ENCODE data around the gene SPRTN.

SPRTN gene

GRCh38 chr1:231319080-231319479, 19.0 kb upstream of the SPRTN start:
- Histone ChIP-seq H3K27ac (ENCODE audit: low read length) (no peak overlapping the region), H3K36me3 (ENCODE audit: control insufficient read depth in 1 of 2, insufficient read depth in 2 of 2, low read length in 2 of 2) (no peaks in the 10 kb centered on the region), H3K4me1 (ENCODE audit: control insufficient read depth in 1 of 2, insufficient read depth in 2 of 2, low read length in 2 of 2) (no peaks in the 10 kb centered on the region), H3K9me3 (ENCODE audit: control insufficient read depth in 1 of 2, low read length in 2 of 2) (no peaks in the 10 kb centered on the region), H3K4me3 (ENCODE audit: low read depth in 1 of 2, low read length in 2 of 2) (no peak overlapping the region), H3K27me3 (ENCODE audit: low read depth, low read length) (no peaks in the 10 kb centered on the region)

- H3K4me3 ChIP-seq (ENCODE audit: low read depth in 1 of 2, low read length in 2 of 2) = no peak overlapping the region
Observed at GRCh38 chr1:231322880-231323530, 15.1 kb upstream of the SPRTN start.

GRCh38 chr1:231324660-231325059, 13.4 kb upstream of the SPRTN start:
- Histone ChIP-seq H3K9me3 (ENCODE audit: control insufficient read depth in 1 of 2, low read length in 2 of 2) (no peaks in the 10 kb centered on the region), H3K27me3 (ENCODE audit: low read depth, low read length) (no peaks in the 10 kb centered on the region), H3K4me3 (ENCODE audit: low read depth in 1 of 2, low read length in 2 of 2) (no peak overlapping the region), H3K4me1 (ENCODE audit: control insufficient read depth in 1 of 2, insufficient read depth in 2 of 2, low read length in 2 of 2) (no peaks in the 10 kb centered on the region), H3K27ac (ENCODE audit: low read length) (no peak overlapping the region), H3K36me3 (ENCODE audit: control insufficient read depth in 1 of 2, insufficient read depth in 2 of 2, low read length in 2 of 2) (no peaks in the 10 kb centered on the region)

More at GRCh38 chr1:231322880-231323530, 15.1 kb upstream of the SPRTN start:
- no peak overlapping the region for H3K27ac ChIP-seq (ENCODE audit: low read length)
- H3K4me1 ChIP-seq (ENCODE audit: control insufficient read depth in 1 of 2, insufficient read depth in 2 of 2, low read length in 2 of 2) = no peaks in the 10 kb centered on the region
- no peaks in the 10 kb centered on the region for H3K9me3 ChIP-seq (ENCODE audit: control insufficient read depth in 1 of 2, low read length in 2 of 2)
- no peaks in the 10 kb centered on the region for H3K27me3 ChIP-seq (ENCODE audit: low read depth, low read length)
- no peaks in the 10 kb centered on the region for H3K36me3 ChIP-seq (ENCODE audit: control insufficient read depth in 1 of 2, insufficient read depth in 2 of 2, low read length in 2 of 2)

GRCh38 chr1:231326248-231326647, 11.8 kb upstream of the SPRTN start:
- Histone ChIP-seq H3K27me3 (ENCODE audit: low read depth, low read length) (no peaks in the 10 kb centered on the region), H3K27ac (ENCODE audit: low read length) (no peak overlapping the region), H3K9me3 (ENCODE audit: control insufficient read depth in 1 of 2, low read length in 2 of 2) (no peaks in the 10 kb centered on the region), H3K4me3 (ENCODE audit: low read depth in 1 of 2, low read length in 2 of 2) (no peak overlapping the region), H3K36me3 (ENCODE audit: control insufficient read depth in 1 of 2, insufficient read depth in 2 of 2, low read length in 2 of 2) (no peaks in the 10 kb centered on the region), H3K4me1 (ENCODE audit: control insufficient read depth in 1 of 2, insufficient read depth in 2 of 2, low read length in 2 of 2) (no peaks in the 10 kb centered on the region)

- Histone ChIP-seq H3K27ac (ENCODE audit: low read length) (no peak overlapping the region), H3K36me3 (ENCODE audit: control insufficient read depth in 1 of 2, insufficient read depth in 2 of 2, low read length in 2 of 2) (peaks cover 0 to 5% of the 10 kb centered on the region in 2 donors), H3K4me3 (ENCODE audit: low read depth in 1 of 2, low read length in 2 of 2) (no peak overlapping the region), H3K9me3 (ENCODE audit: control insufficient read depth in 1 of 2, low read length in 2 of 2) (no peaks in the 10 kb centered on the region), H3K27me3 (ENCODE audit: low read depth, low read length) (no peaks in the 10 kb centered on the region), H3K4me1 (ENCODE audit: control insufficient read depth in 1 of 2, insufficient read depth in 2 of 2, low read length in 2 of 2) (no peaks in the 10 kb centered on the region)
Observed at GRCh38 chr1:231327617-231328016, 10.5 kb upstream of the SPRTN start.

- H3K36me3 ChIP-seq (ENCODE audit: control insufficient read depth in 1 of 2, insufficient read depth in 2 of 2, low read length in 2 of 2) = peaks cover 0 to 5% of the 10 kb centered on the region in 2 donors
- H3K27me3 ChIP-seq (ENCODE audit: low read depth, low read length) = no peaks in the 10 kb centered on the region
- no peak overlapping the region for H3K27ac ChIP-seq (ENCODE audit: low read length)
- H3K4me1 ChIP-seq (ENCODE audit: control insufficient read depth in 1 of 2, insufficient read depth in 2 of 2, low read length in 2 of 2) = peaks cover 10 to 18% of the 10 kb centered on the region in 2 donors
- H3K4me3 ChIP-seq (ENCODE audit: low read depth in 1 of 2, low read length in 2 of 2) = no peak overlapping the region
- H3K9me3 ChIP-seq (ENCODE audit: control insufficient read depth in 1 of 2, low read length in 2 of 2) = no peaks in the 10 kb centered on the region
Observed at GRCh38 chr1:231329483-231329882, 8.6 kb upstream of the SPRTN start.

- Histone ChIP-seq H3K4me3 (ENCODE audit: low read depth in 1 of 2, low read length in 2 of 2) (no peak overlapping the region), H3K4me1 (ENCODE audit: control insufficient read depth in 1 of 2, insufficient read depth in 2 of 2, low read length in 2 of 2) (peaks cover 29 to 41% of the 10 kb centered on the region in 2 donors), H3K9me3 (ENCODE audit: control insufficient read depth in 1 of 2, low read length in 2 of 2) (no peaks in the 10 kb centered on the region), H3K27ac (ENCODE audit: low read length) (no peak overlapping the region), H3K27me3 (ENCODE audit: low read depth, low read length) (no peaks in the 10 kb centered on the region), H3K36me3 (ENCODE audit: control insufficient read depth in 1 of 2, insufficient read depth in 2 of 2, low read length in 2 of 2) (peaks cover 0 to 9% of the 10 kb centered on the region in 2 donors)
Observed at GRCh38 chr1:231332761-231333160, 5.3 kb upstream of the SPRTN start.

- H3K27me3 ChIP-seq (ENCODE audit: low read depth, low read length) = no peaks in the 10 kb centered on the region
- H3K36me3 ChIP-seq (ENCODE audit: control insufficient read depth in 1 of 2, insufficient read depth in 2 of 2, low read length in 2 of 2) = peaks cover 0 to 12% of the 10 kb centered on the region in 2 donors
- H3K27ac ChIP-seq (ENCODE audit: low read length) = no peak overlapping the region
- no peaks in the 10 kb centered on the region for H3K9me3 ChIP-seq (ENCODE audit: control insufficient read depth in 1 of 2, low read length in 2 of 2)
- peak overlapping the region; percentile 84 to 96 for H3K4me3 ChIP-seq (ENCODE audit: low read depth in 1 of 2, low read length in 2 of 2)
- peaks cover 33 to 47% of the 10 kb centered on the region in 2 donors for H3K4me1 ChIP-seq (ENCODE audit: control insufficient read depth in 1 of 2, insufficient read depth in 2 of 2, low read length in 2 of 2)
Observed at GRCh38 chr1:231334079-231334666, 3.9 kb upstream of the SPRTN start.

GRCh38 chr1:231334952-231335351, 3.1 kb upstream of the SPRTN start:
- Histone ChIP-seq H3K27me3 (ENCODE audit: low read depth, low read length) (no peaks in the 10 kb centered on the region), H3K27ac (ENCODE audit: low read length) (no peak overlapping the region), H3K4me1 (ENCODE audit: control insufficient read depth in 1 of 2, insufficient read depth in 2 of 2, low read length in 2 of 2) (peaks cover 34 to 55% of the 10 kb centered on the region in 2 donors), H3K9me3 (ENCODE audit: control insufficient read depth in 1 of 2, low read length in 2 of 2) (no peaks in the 10 kb centered on the region), H3K4me3 (ENCODE audit: low read depth in 1 of 2, low read length in 2 of 2) (peak overlapping the region; percentile 84 to 96), H3K36me3 (ENCODE audit: control insufficient read depth in 1 of 2, insufficient read depth in 2 of 2, low read length in 2 of 2) (peaks cover 0 to 12% of the 10 kb centered on the region in 2 donors)

- Histone ChIP-seq H3K36me3 (ENCODE audit: control insufficient read depth in 1 of 2, insufficient read depth in 2 of 2, low read length in 2 of 2) (peaks cover 0 to 12% of the 10 kb centered on the region in 2 donors), H3K27me3 (ENCODE audit: low read depth, low read length) (no peaks in the 10 kb centered on the region), H3K4me3 (ENCODE audit: low read depth in 1 of 2, low read length in 2 of 2) (peak overlapping the region; percentile 84 to 96), H3K9me3 (ENCODE audit: control insufficient read depth in 1 of 2, low read length in 2 of 2) (no peaks in the 10 kb centered on the region), H3K27ac (ENCODE audit: low read length) (peak overlapping the region; percentile 99), H3K4me1 (ENCODE audit: control insufficient read depth in 1 of 2, insufficient read depth in 2 of 2, low read length in 2 of 2) (peaks cover 34 to 60% of the 10 kb centered on the region in 2 donors)
Observed at GRCh38 chr1:231335663-231336602, 2.2 kb upstream of the SPRTN start.

- Histone ChIP-seq H3K36me3 (ENCODE audit: control insufficient read depth in 1 of 2, insufficient read depth in 2 of 2, low read length in 2 of 2) (peaks cover 0 to 8% of the 10 kb centered on the region in 2 donors), H3K4me1 (ENCODE audit: control insufficient read depth in 1 of 2, insufficient read depth in 2 of 2, low read length in 2 of 2) (peaks cover 34 to 60% of the 10 kb centered on the region in 2 donors), H3K27ac (ENCODE audit: low read length) (peak overlapping the region; percentile 99), H3K9me3 (ENCODE audit: control insufficient read depth in 1 of 2, low read length in 2 of 2) (no peaks in the 10 kb centered on the region), H3K4me3 (ENCODE audit: low read depth in 1 of 2, low read length in 2 of 2) (peak overlapping the region; percentile 84 to 96), H3K27me3 (ENCODE audit: low read depth, low read length) (no peaks in the 10 kb centered on the region)
Observed at GRCh38 chr1:231337043-231337471, 1.0 kb upstream of the SPRTN start.
